MCF 10A (cell line): ENCODE data around the gene FOXP1. TPM values are rescaled to one million over a fixed set of nuclear protein-coding genes. Genes with fewer than 3 reads are reported as not detected.

Source experiments
- BruUV-seq: library from RNA; stranded (reverse); fragments of 400-500 nt; replicated peaks from 2 replicates; lab custom pipeline; 2021; lab: Mats Ljungman, UMichigan
- CTCF ChIA-PET: fragments of 300-600 bp; sonication (Branson Sonifier 250); formaldehyde crosslinking; extraction: SDS; loops from one replicate; lab custom pipeline; 2021; ENCODE audit warnings: antibody characterized with exemption, inconsistent platforms; lab: Yijun Ruan, JAX
- POLR2A ChIA-PET: fragments of 300-600, 350-650 bp; sonication (Branson Sonifier 250); formaldehyde crosslinking; extraction: SDS; loops from one replicate; lab custom pipeline; 2020; ENCODE audit warnings: antibody characterized with exemption, inconsistent platforms; lab: Yijun Ruan, JAX
- DNase-seq: peaks from one replicate; pipeline ENCODE4 v3.0.0-alpha.2; 2018; ENCODE audit not compliant: unreplicated experiment
- H3K27ac Mint-ChIP-seq: one replicate; pipeline ENCODE4 v1.8.0; 2022; ENCODE audit warnings: mild to moderate bottlenecking, low read depth, mixed read lengths; ENCODE audit not compliant: unreplicated experiment
- H3K27me3 Mint-ChIP-seq: one replicate; pipeline ENCODE4 v1.8.0; 2022; ENCODE audit warnings: mixed read lengths; ENCODE audit not compliant: insufficient read depth, unreplicated experiment
- H3K36me3 Mint-ChIP-seq: one replicate; pipeline ENCODE4 v1.8.0; 2022; ENCODE audit warnings: mild to moderate bottlenecking, moderate library complexity, mixed read lengths; ENCODE audit not compliant: insufficient read depth, unreplicated experiment
- H3K4me1 Mint-ChIP-seq: one replicate; pipeline ENCODE4 v1.8.0; 2022; ENCODE audit warnings: mixed read lengths; ENCODE audit not compliant: insufficient read depth, unreplicated experiment
- H3K4me3 Mint-ChIP-seq: one replicate; pipeline ENCODE4 v1.8.0; 2022; ENCODE audit warnings: mild to moderate bottlenecking, moderate library complexity, mixed read lengths; ENCODE audit not compliant: unreplicated experiment
- H3K9me3 Mint-ChIP-seq: one replicate; pipeline ENCODE4 v1.8.0; 2022; ENCODE audit warnings: mixed read lengths; ENCODE audit not compliant: unreplicated experiment
- CTCF ChIP-seq: fragments of 200-600 bp; IDR thresholded peaks from one replicate; pipeline ENCODE4 v1.8.0; 2022; ENCODE audit warnings: antibody characterized with exemption, mild to moderate bottlenecking; ENCODE audit not compliant: unreplicated experiment
- intact Hi-C: fragments of 100-400 bp; cut with micrococcal nuclease; formaldehyde crosslinking; loops from 2 replicates; pipeline ENCODE4 v1.14.1; 2022
- total RNA-seq: library from RNA; stranded (reverse); gene quantifications from 2 replicates; pipeline ENCODE4 v1.2.3, GENCODE V29; 2022

FOXP1 gene
- total RNA-seq, 1 experiment from 2014 or later = 49.0 TPM

GRCh38 chr3:71244826-71245488, 338.6 kb downstream of the FOXP1 start:
- Mint-ChIP-seq H3K4me1 (no peaks in the 10 kb centered on the region), H3K9me3 (no peaks in the 10 kb centered on the region), H3K27ac (no peak overlapping the region), H3K36me3 (peaks cover 5% of the 10 kb centered on the region), H3K4me3 (no peak overlapping the region), H3K27me3 (no peaks in the 10 kb centered on the region)
- no peak for DNase-seq
- ChIA-PET POLR2A (no interaction called here), CTCF (no interaction called here)
- no TSS peak for BruUV-seq
- TF ChIP-seq CTCF = no peak
- intact Hi-C loops = no loop called here

GRCh38 chr3:71244153-71244825, 339.2 kb downstream of the FOXP1 start:
- POLR2A ChIA-PET = no interaction called here
- no peaks in the 10 kb centered on the region for H3K27me3 Mint-ChIP-seq
- H3K4me3 Mint-ChIP-seq = no peak overlapping the region
- H3K4me1 Mint-ChIP-seq = no peaks in the 10 kb centered on the region
- no peak overlapping the region for H3K27ac Mint-ChIP-seq
- TF ChIP-seq CTCF = no peak
- no TSS peak for BruUV-seq
- intact Hi-C loops = no loop called here
- CTCF ChIA-PET = interaction anchor here (0.5 to 0.6 kb wide), 2 partner anchors 34 to 206 kb away, joined by 3 read pairs; no protein-coding TSS in a partner anchor
- no peaks in the 10 kb centered on the region for H3K9me3 Mint-ChIP-seq
- H3K36me3 Mint-ChIP-seq = peaks cover 5% of the 10 kb centered on the region
- DNase-seq = no peak

- no peaks in the 10 kb centered on the region for H3K9me3 Mint-ChIP-seq
- H3K27ac Mint-ChIP-seq = no peak overlapping the region
- intact Hi-C loops = no loop called here
- no peaks in the 10 kb centered on the region for H3K4me1 Mint-ChIP-seq
- no TSS peak for BruUV-seq
- DNase-seq = no peak
- ChIA-PET POLR2A (interaction anchor here (0.6 kb wide), 1 partner anchor 699 kb away, joined by 3 read pairs; no protein-coding TSS in a partner anchor), CTCF (interaction anchor here (0.5 to 0.7 kb wide), 5 partner anchors 17 to 1166 kb away, joined by 3 to 4 read pairs (median 3); no protein-coding TSS in a partner anchor)
- no peaks in the 10 kb centered on the region for H3K27me3 Mint-ChIP-seq
- H3K4me3 Mint-ChIP-seq = no peak overlapping the region
- H3K36me3 Mint-ChIP-seq = peaks cover 5% of the 10 kb centered on the region
- TF ChIP-seq CTCF = no peak
Measured at GRCh38 chr3:71243229-71243628, 340.3 kb downstream of the FOXP1 start.

GRCh38 chr3:71241981-71242560, 341.5 kb downstream of the FOXP1 start:
- Mint-ChIP-seq H3K9me3 (no peaks in the 10 kb centered on the region), H3K4me1 (no peaks in the 10 kb centered on the region), H3K36me3 (peaks cover 5% of the 10 kb centered on the region), H3K27me3 (no peaks in the 10 kb centered on the region), H3K27ac (no peak overlapping the region), H3K4me3 (no peak overlapping the region)
- CTCF ChIA-PET = no interaction called here
- POLR2A ChIA-PET = interaction anchor here (0.6 to 1.2 kb wide), 2 partner anchors 11 to 241 kb away, joined by 3 to 4 read pairs; no protein-coding TSS in a partner anchor
- DNase-seq = no peak
- TF ChIP-seq CTCF = no peak
- intact Hi-C loops = no loop called here
- BruUV-seq = no TSS peak
